ENCODE results near the gene GABRG3. TPM values are rescaled to one million over a fixed set of nuclear protein-coding genes. Genes with fewer than 3 reads are reported as not detected.

GABRG3 gene
- total RNA-seq, 1 donor from 2014 or later: 0.54 TPM

DNA sequence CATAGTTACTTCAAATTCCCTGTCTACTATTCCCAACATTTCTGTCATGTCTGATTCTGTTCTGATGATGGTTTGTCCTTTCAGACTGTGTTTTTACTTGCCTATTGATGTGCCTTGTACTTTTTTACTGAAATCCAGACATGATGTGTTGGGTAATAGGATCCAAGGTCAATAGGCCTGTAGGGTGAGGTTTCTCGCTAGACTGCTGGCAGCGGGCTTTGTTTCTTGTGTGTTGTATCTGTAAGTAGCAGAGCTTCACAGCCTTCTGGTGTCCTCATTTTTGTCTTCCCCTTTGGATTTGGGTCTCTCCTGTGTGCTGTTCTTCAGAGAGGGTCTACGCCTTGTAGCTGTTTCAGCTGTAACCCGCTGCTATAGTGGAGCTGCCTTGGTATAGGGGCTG lies 140.3 kb downstream of the GABRG3 start:
- Mint-ChIP-seq H3K4me3 (ENCODE audit: unreplicated experiment) (no peak overlapping the region), H3K27me3 (ENCODE audit: low read depth, unreplicated experiment) (no peaks in the 10 kb centered on the region), H3K27ac (ENCODE audit: unreplicated experiment) (no peak overlapping the region), H3K4me1 (ENCODE audit: low read depth, unreplicated experiment) (no peaks in the 10 kb centered on the region), H3K9me3 (ENCODE audit: unreplicated experiment) (no peaks in the 10 kb centered on the region), H3K36me3 (ENCODE audit: low read depth, unreplicated experiment) (no peaks in the 10 kb centered on the region)
- Histone ChIP-seq H3K36me3 (ENCODE audit: insufficient read depth, low read length) (no peaks in the 10 kb centered on the region), H3K9me3 (ENCODE audit: insufficient read depth, low read depth, low read length) (no peaks in the 10 kb centered on the region), H3K4me3 (ENCODE audit: insufficient read depth, low read depth, low read length) (no peak overlapping the region), H3K4me1 (ENCODE audit: insufficient read depth, low read length) (no peaks in the 10 kb centered on the region), H2AFZ (ENCODE audit: low read depth, low read length) (no peak overlapping the region), H3K27ac (ENCODE audit: low read depth, low read length) (no peak overlapping the region), H3K79me2 (ENCODE audit: insufficient read depth, low read length) (no peaks in the 10 kb centered on the region), H4K20me1 (ENCODE audit: insufficient read depth, low read length) (no peaks in the 10 kb centered on the region), H3K4me2 (ENCODE audit: low read length) (no peak overlapping the region), H3K27me3 (ENCODE audit: insufficient read depth, low read length) (no peaks in the 10 kb centered on the region), H3K9ac (ENCODE audit: low read length) (no peak overlapping the region)
- no peak for FAIRE-seq
- TF ChIP-seq, protein P1, sequence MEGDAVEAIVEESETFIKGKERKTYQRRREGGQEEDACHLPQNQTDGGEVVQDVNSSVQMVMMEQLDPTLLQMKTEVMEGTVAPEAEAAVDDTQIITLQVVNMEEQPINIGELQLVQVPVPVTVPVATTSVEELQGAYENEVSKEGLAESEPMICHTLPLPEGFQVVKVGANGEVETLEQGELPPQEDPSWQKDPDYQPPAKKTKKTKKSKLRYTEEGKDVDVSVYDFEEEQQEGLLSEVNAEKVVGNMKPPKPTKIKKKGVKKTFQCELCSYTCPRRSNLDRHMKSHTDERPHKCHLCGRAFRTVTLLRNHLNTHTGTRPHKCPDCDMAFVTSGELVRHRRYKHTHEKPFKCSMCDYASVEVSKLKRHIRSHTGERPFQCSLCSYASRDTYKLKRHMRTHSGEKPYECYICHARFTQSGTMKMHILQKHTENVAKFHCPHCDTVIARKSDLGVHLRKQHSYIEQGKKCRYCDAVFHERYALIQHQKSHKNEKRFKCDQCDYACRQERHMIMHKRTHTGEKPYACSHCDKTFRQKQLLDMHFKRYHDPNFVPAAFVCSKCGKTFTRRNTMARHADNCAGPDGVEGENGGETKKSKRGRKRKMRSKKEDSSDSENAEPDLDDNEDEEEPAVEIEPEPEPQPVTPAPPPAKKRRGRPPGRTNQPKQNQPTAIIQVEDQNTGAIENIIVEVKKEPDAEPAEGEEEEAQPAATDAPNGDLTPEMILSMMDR (IDR thresholded peaks at IDR 0.05; ENCODE audit: insufficient read depth, low read depth, low read length): no peak
- no peak for TF ChIP-seq EZH2 (IDR thresholded peaks at IDR 0.05; ENCODE audit: insufficient read depth, low read length)
- no peak for DNase-seq (ENCODE audit: low read depth)

- Histone ChIP-seq H4K20me1 (ENCODE audit: insufficient read depth, low read length) (no peaks in the 10 kb centered on the region), H3K4me3 (ENCODE audit: insufficient read depth, low read depth, low read length) (no peak overlapping the region), H3K27ac (ENCODE audit: low read depth, low read length) (no peak overlapping the region), H3K79me2 (ENCODE audit: insufficient read depth, low read length) (no peaks in the 10 kb centered on the region), H3K36me3 (ENCODE audit: insufficient read depth, low read length) (no peaks in the 10 kb centered on the region), H3K4me1 (ENCODE audit: insufficient read depth, low read length) (no peaks in the 10 kb centered on the region), H3K27me3 (ENCODE audit: insufficient read depth, low read length) (no peaks in the 10 kb centered on the region), H2AFZ (ENCODE audit: low read depth, low read length) (no peak overlapping the region), H3K4me2 (ENCODE audit: low read length) (no peak overlapping the region), H3K9me3 (ENCODE audit: insufficient read depth, low read depth, low read length) (no peaks in the 10 kb centered on the region), H3K9ac (ENCODE audit: low read length) (no peak overlapping the region)
- DNase-seq (ENCODE audit: low read depth): no peak
- H3K27ac Mint-ChIP-seq (ENCODE audit: unreplicated experiment): no peak overlapping the region
- no peaks in the 10 kb centered on the region for H3K9me3 Mint-ChIP-seq (ENCODE audit: unreplicated experiment)
- no peaks in the 10 kb centered on the region for H3K36me3 Mint-ChIP-seq (ENCODE audit: low read depth, unreplicated experiment)
- FAIRE-seq: no peak
- no peak overlapping the region for H3K4me3 Mint-ChIP-seq (ENCODE audit: unreplicated experiment)
- no peaks in the 10 kb centered on the region for H3K4me1 Mint-ChIP-seq (ENCODE audit: low read depth, unreplicated experiment)
- H3K27me3 Mint-ChIP-seq (ENCODE audit: low read depth, unreplicated experiment): peaks cover 2% of the 10 kb centered on the region
- TF ChIP-seq EZH2 (IDR thresholded peaks at IDR 0.05; ENCODE audit: insufficient read depth, low read length): no peak
- TF ChIP-seq, protein P1 (IDR thresholded peaks at IDR 0.05; ENCODE audit: insufficient read depth, low read depth, low read length): no peak
These were observed 143.5 kb downstream of the GABRG3 start for GRCh38 chr15:27114473-27114872.

DNA sequence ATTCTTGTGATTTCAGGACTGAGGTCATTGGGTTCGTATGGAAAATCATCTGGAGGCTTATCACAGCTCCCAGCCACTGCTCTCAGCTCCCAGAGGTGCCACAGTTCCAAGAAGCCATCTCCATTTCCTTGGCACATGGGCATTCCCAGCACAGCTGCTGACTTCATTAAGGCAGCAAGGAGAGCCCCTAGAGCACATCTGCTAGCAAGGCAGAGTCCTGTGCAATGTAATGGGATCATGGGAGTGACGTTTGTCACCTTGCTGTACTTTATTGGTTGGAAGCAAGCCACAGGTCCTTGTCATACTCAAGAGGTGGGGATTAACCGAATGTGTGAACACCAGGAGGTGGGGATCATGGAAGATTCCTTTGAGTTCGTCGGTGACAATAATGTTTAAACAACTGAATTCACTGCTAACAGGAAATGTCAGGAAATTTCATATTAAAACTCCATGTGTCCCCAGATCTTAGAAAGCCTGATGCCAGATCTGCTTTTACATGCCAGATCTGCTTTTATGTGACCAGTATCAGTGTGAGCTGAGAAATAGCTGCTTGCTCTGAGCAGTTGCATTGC lies 148.8 kb downstream of the GABRG3 start:
- Histone ChIP-seq H4K20me1 (ENCODE audit: insufficient read depth, low read length) (no peaks in the 10 kb centered on the region), H2AFZ (ENCODE audit: low read depth, low read length) (no peak overlapping the region), H3K4me2 (ENCODE audit: low read length) (no peak overlapping the region), H3K9ac (ENCODE audit: low read length) (no peak overlapping the region), H3K4me3 (ENCODE audit: insufficient read depth, low read depth, low read length) (no peak overlapping the region), H3K9me3 (ENCODE audit: insufficient read depth, low read depth, low read length) (no peaks in the 10 kb centered on the region), H3K27ac (ENCODE audit: low read depth, low read length) (no peak overlapping the region), H3K36me3 (ENCODE audit: insufficient read depth, low read length) (no peaks in the 10 kb centered on the region), H3K79me2 (ENCODE audit: insufficient read depth, low read length) (no peaks in the 10 kb centered on the region), H3K4me1 (ENCODE audit: insufficient read depth, low read length) (peaks cover 3% of the 10 kb centered on the region), H3K27me3 (ENCODE audit: insufficient read depth, low read length) (no peaks in the 10 kb centered on the region)
- no peak for FAIRE-seq
- Mint-ChIP-seq H3K4me1 (ENCODE audit: low read depth, unreplicated experiment) (peaks cover 3% of the 10 kb centered on the region), H3K27ac (ENCODE audit: unreplicated experiment) (no peak overlapping the region), H3K36me3 (ENCODE audit: low read depth, unreplicated experiment) (no peaks in the 10 kb centered on the region), H3K27me3 (ENCODE audit: low read depth, unreplicated experiment) (peaks cover 2% of the 10 kb centered on the region), H3K9me3 (ENCODE audit: unreplicated experiment) (no peaks in the 10 kb centered on the region), H3K4me3 (ENCODE audit: unreplicated experiment) (no peak overlapping the region)
- no peak for DNase-seq (ENCODE audit: low read depth)
- TF ChIP-seq, protein P1 (IDR thresholded peaks at IDR 0.05; ENCODE audit: insufficient read depth, low read depth, low read length): no peak
- no peak for TF ChIP-seq EZH2 (IDR thresholded peaks at IDR 0.05; ENCODE audit: insufficient read depth, low read length)

Measured in astrocyte (in vitro differentiated cells and primary cell).